Inflammatory macrophage treated with lipopolysaccharide for 1 hour (primary cell): ENCODE results near the gene CLDN16.

Experiments
- DNase-seq, 2 donors: peaks; one replicate each; pipeline ENCODE4 v3.0.0-alpha.2; 2020 to 2022

The CLDN16 gene

DNA sequence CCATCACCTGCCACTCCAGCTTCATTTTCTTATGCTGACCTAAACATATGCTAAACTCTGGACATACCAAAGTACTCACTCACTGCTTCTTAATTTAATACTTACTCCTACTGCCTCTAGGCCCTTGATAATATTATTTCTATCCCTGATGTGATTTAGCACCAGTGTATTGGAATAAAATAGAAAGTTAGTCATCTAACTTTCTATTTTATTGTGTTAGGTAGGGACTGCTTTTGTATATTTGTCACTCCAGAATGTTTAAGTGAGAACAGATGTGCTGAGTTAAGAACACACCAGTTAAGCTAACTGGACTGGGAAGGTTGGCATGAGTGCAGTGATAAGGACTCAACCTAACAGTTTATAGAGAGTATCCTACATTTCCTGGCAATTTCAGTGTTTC is 6.5 kb upstream of the CLDN16 start:
- DNase-seq = no peak

DNA sequence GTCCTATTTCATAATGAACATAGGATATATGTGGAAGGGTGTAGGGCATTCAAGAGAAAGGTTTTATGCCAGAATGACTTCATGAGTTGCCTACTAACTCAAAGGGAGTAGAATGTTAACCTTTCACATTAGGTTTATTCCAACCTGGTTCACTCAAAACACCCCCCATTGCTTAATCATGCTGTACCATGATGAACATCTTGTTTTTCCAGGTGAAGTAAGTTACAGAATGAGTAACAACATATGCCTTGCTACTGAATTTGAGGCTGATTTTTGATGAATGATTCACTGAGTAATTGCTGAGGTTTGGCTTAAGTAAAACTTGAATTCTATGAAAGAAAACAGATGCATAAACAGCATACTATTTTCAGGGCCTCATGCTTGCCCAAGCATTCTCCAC is 5.9 kb upstream of the CLDN16 start:
- no peak for DNase-seq

DNA sequence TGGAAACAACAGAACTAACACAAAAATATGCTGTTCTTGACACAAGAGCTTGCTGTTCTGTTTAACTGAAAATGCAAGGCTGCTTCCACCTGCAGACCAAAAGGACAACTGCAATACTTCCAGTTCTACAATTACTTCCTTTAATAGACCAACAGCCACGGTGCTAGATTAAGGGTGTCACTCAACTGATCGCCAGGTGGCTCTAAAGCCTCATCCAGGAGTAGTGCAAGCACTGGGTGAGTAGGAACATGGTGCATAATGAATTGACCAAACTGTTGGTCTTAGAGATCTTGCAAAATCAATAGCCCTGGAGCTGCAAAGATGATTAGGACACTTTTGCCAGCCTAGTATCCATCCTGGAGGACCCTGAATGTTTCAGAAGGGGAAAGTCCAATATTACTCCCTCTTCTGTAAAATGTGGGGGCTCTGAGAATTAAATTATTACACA is 3.6 kb upstream of the CLDN16 start:
- DNase-seq = peak; percentile 50 to 60

DNA sequence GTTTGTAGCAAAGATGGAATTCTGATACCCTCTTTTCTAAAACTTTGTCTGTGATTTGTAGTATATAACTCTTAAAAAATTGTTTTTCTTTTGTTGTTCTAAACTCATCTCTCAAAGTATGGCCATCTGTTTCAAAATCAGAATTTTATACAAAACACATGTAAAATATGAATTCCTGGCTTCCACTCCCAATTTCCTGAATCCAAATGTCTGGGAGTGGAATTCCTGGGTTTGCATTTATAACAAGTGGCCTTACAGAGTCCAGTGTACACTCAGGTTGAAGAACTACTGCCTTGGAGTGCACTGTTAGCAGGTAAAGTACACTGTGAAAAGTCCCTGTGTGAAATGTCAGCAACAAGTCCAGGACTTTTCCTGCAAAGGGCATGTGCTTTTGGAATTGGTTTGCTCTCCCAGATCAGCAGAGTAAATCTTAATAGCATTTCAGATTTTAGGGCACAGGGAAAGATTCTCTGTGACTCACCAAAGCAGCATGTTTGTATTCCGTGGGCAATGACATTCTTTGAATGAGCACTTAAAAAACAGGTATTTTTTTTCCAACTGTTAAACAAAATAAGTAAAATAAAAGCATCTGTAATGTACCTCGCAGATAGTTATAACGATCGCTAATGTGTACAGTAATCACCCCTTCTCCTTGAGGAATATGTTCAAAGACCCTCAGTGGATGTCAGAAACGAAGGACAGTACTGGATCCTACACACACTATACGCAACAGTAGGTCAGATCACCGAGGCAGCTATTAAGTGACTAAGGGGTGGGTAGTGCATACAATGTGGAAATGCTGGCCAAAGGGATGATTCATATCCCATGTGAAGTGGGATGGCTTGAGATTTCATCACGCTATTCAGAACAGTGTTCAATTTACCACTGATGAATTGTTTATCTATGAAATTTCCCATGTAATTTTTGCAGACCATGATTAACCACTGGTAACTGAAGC is 2.0 kb upstream of the CLDN16 start:
- DNase-seq = peak; percentile 55 to 90

DNA sequence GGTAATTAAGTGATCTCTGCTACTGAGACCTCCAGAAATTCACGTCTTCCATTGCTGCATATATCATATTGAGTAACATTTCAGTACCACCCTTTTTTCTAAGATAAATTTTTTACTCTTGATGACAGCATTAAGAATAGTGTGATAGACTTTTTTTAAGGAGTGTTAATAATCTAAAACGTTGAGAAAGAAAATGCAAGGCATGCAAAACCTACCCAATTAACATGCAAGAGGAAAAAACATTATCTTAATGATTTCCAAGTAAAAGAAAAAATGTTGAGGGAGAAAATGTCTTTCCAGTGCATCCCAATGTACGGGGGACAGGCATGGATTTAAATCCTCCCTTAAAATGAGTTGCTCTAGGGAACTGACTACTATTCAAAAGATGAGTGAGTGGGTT is 740 bp downstream of the CLDN16 start:
- no peak for DNase-seq

DNA sequence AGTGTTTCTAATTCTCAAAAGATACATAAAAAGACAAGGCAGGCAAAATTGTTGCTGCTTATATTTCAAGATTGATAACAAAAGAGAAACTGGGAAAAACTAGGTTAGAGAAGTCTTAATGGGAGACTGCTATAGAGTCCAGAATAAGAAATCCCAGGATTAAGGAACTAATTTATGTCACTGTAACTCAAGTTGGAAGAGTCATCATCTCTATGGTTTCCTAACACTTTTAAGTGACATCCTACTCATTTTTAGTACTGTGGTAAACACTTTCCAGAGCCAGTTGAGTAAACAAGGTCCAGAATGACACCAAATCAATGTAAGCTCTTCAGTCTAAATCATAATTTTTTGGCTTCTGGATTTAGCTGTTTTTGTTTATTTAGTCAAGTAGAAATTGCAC is 8.0 kb downstream of the CLDN16 start:
- DNase-seq = peak; percentile 68 to 91

DNA sequence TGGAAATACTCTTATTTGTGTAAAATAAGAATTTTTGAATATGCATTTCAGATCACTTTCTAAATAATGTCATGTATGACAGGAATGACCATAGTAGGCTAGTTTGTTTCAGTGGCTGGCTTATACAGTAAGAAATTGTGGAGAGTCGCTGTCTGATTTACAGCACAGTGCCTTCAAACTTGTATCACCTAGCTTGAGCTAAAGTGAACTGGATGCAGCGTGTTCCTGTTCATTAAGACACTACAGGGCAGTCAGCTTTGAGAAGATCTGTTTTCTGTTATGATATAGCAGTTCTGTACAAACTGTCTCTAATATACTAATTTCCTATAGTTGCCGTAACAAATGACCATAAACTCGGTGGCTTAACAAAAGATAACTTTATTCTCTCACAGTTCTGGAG is 9.9 kb downstream of the CLDN16 start:
- DNase-seq = no peak

DNA sequence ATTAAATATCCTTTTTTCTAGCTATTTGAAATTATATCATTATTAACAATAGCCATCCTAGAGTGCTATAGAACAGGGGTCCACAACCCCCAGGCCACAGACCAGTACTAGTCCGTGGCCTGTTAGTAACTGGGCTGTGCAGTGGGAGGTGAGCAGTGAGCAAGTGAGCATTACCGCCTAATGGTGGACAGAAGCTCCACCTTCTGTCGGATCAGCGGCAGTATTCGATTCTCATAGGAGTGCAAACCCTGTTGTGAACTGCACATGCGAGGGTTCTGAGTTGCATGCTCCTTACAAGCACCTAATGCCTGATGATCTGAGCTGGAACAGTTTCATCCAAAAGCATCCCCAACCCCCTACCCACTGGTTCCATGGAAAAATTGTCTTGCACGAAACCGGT is 11.7 kb downstream of the CLDN16 start:
- no peak for DNase-seq

DNA sequence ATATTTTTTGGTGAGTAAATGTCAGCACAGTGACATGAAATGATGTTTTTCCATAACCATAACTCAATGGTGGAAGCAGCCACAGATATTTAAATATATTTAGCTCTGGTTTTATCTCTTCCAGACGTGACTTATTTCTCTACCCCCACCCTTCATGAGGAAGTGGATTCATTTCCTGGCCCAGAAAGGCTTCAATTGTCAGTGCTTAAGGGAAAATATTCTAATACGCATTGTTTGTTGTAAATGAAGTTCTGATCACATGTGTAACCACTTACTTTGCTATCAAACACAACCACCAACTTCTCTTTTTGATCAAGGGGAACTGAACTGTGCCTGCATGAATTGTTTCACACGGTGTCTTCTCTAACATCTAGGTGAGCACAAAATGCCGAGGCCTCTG is 14.0 kb downstream of the CLDN16 start:
- no peak for DNase-seq

DNA sequence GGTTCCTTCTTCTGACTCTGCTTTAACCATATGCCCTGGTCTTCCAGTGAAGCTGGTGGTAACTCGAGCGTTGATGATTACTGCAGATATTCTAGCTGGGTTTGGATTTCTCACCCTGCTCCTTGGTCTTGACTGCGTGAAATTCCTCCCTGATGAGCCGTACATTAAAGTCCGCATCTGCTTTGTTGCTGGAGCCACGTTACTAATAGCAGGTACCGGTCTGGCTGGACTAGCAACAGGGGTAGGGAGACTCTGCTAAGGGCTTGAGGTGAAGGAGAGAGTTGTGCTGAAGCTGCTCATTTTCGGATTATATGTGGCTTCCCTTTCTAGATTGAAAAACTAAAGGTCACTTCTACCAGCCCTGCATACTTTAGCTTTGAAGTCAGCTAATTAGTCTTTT is 16.8 kb downstream of the CLDN16 start:
- DNase-seq = no peak

DNA sequence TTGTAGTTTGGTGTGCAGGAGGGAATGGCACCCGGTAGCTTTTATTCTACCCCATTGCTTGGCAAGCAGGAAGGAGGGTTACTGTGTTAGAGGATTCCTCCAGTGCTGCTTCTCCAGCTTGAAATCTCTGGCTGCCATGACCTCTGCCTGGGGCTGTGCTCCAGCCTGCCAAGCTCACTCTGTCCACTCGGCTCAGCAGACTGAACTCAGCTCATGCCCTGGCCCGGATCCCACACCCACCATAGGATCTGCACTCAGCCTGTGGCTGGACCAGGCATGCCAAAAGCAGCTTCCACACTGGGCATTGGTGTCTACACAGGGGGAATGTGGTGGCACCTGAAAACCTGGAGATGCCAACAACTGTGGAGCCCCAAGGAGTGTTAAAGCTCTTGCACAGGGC is 26.3 kb downstream of the CLDN16 start:
- DNase-seq = no peak

DNA sequence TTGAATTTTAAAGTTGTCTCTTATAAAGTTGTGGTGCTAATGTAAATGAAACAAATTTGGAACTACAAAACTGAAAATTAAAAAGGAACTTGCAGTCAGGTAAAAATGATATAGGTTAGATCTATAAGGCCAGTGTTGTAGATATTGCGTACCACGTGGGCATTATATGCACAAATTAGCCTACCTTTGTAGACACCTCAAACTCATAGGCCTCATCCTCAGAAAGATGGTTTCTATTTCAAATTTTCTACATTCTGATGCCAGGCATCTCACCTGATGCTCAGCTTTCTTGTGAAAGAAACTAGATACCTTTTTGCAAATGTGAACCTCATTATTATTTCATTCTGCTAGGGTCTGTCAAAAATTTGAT is 36.1 kb downstream of the CLDN16 start:
- DNase-seq = no peak

DNA sequence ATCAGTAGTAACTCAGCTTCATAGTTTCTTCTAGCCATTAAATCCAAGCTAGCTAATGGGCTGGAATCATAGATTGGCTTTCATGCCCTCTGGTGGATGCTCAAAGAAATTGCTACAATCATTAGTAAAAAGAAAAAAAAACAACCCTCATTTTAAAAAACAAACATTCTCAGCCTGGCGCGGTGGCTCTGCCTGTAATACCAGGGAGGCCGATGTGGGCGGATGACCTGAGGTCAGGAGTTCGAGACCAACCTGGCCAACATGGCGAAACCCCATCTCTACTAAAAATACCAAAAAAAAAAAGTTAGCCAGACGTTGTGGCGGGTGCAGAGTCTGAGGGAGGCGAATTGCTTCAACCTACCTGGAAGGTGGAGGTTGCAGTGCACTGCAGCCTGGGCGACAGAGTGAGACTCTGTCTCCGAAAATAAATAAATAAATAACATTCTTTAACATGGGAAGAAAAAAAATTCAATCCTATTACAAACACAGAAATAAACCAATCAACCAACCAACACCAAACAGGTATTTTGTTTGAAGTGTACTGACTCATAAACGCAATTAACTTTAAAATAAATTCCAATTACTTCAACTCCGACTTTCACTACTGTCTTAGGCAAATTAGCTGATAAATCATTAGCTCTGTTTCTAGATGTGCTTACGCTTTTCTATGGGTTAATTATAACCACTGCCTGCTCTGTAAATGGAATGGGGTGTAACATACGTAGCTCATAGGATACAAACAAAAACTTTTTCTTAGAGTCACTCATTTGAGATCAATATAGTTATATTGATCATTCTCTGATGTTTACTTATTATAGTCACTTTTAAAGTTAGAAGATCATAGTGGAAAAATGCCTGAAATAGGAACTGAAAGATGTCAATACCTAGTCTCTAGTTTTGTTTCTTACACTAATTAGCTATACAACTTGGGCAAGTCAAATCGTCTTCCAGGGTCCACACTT is 36.8 kb downstream of the CLDN16 start:
- DNase-seq = peak; percentile 48 to 59

DNA sequence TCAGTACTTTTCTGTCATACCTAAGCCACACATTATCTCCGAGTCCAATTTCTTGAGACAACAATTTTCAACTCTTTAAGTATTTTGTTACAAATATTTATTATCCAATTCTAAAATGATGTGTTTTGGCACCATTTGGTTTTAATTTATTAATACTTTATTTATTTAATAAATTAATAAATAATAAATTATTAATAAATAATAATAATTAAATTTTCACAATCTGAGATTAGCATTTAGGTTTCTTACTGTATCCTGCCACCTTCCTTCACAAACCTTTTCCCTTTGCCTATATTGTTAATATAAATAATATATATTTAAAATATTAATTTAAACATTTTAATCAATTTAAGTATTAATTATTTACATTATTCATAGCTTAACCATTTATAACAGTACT is 37.9 kb downstream of the CLDN16 start:
- no peak for DNase-seq

DNA sequence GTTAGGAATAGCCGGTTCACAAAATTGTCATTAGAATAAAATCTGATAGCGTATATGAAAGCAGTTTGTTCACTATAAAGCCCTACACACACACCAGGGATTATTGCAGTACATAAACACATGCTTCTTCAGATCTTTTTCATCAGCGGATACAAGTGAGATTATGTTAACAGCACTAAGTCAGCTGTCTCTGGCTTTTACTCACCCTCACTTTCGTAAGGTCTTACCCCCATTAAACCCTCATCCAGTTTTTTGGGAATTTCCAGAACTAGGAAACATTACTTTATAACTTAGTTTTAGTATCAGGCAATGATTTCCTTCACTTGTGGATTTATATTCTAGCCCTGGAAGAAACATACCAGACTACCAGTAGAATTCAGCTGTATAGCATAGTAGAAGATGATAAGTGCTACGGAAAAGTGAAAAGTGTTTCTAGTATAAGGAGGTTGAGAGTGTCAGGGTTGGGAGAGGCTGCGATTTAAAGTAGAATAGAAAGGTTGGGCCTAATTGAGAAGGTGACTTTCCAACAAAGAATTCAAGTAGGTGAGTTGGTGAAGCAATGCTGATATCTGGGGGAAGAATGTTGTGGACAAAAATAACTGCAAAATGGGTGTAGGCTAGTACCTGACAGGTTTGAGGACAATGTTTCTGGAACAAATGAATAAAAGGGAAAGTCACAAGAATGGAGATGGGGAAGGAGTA is 39.0 kb downstream of the CLDN16 start:
- DNase-seq = peak; percentile 25 to 30

DNA sequence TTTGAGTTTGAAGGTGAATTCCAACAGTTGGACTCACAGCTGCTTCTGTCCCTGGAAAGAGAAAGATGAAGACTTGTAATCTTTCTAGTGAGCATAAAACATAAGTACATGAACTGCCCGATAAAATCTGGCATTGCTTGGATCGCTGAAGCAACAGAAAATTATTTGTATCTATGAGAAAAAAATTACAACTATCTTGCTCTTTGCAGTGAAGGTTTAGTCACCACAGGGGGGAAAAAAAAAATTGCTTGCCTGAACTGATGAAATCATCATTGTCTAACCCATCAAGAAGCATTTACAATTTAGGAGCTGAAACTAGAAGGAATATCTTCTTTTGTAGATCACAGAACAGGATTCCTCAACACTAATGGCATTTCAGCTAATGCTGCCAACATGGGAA is 41.7 kb downstream of the CLDN16 start:
- DNase-seq = no peak

DNA sequence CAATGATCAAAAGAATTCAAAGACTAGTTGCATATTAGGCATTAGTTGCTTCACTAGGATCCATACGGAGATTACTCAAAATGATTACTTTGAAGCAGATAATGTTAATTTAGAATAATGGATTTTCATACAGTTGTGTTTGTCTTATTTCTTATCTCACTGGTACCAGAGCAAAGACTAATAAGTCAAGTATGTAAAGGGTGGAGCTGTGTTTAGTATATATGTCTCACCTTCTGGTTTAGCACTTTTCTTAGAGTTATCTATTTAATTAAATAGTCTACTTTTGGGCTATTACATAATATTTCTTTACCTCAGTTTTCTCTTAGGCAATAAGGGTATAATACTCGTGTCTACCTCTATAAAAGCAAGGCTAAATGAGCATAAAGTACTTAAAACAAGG is 42.9 kb downstream of the CLDN16 start:
- no peak for DNase-seq

DNA sequence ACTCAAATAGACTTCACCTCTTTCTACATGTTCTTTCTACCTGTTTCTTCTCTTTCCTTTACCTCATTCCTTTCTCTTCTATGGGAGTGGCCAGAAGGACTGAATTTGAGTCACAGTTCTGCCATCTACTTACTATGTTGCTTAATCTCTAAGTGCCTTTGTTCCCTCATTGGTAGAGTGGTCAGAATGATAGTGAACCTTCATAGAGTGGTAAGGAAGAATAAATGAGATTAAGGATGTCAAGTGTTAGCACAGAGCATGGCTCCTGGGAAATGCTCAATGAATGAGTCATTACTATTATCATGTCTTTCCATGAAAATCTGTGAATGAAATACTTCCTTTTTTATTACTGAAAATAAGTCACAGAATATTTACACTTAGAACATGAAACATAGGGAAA is 44.3 kb downstream of the CLDN16 start:
- DNase-seq = peak in 1 of 2 donors; percentile 10

DNA sequence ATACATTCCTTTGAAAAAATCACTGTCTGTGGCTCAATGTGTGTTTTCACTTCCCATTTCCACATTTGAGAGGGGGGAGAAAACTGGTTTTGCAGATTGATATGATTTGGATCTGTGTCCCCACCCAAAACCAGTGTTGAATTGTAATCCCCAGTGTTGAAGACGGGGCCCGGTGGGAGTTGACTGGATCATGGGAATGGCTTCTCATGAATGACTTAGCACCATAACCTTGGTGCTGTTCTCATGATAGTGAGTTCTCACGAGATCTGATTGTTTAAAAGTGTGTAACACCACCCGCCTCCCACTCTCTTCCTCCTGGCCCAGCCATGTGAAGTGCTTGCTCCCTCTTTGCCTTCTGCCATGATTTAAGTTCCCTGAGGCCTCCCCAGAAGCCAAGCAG is 45.7 kb downstream of the CLDN16 start:
- DNase-seq = no peak

DNA sequence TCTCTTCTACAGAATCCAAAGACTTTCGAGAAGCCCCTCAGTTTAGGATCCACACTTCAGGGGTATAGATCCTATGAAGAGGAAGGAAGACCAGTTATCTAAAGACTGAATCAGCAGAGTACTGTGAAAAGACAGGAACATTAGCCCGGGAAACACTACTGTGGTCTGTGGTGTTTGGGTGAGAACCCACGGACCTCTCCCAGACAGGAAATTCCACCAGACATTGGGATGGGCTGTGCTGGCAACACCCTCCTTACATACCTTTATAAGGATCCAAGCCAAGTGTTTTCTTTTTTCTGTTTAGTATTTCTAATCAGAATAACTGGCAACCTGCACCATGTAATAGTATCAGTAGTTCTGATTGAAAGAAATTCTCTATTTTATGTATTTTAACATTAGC is 47.7 kb downstream of the CLDN16 start:
- no peak for DNase-seq

DNA sequence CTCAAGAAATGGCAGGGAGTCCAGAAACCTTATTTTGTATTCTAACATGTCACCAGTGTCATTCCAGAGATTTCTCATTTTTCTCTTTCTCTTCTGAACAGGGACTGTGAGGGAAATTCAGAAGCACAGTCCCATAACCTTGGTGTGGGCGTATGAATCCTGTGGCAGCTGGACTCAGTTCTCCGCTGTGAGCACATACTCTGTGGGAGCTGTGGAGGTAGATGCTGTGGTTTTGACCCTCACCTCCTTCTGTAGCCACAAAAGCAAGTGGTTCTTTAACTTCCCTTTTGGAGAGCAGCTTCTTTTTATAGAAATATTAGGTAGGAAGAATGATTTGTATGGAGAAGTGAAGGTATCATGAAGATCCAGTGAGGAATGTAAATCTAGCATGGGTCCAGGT is 48.4 kb downstream of the CLDN16 start:
- DNase-seq = peak; percentile 6 to 66

DNA sequence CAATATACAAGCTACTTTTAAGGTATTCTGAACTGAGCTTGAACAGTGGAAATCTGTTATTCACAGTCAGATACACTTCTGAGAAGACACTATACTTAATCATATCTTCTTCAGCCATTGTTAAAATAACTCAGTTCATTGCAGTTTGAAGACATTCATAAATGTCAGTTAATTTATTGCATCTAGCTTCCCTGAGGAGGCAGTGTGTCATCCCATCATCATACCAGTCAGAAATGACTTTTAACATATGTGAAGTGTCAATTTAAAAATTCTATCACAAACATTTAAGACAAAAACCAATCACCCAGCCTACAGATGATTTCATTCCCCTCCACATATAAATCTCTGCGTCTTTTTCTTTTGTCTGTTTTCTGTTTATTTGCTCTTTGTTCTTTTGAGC is 54.3 kb downstream of the CLDN16 start:
- DNase-seq = no peak

DNA sequence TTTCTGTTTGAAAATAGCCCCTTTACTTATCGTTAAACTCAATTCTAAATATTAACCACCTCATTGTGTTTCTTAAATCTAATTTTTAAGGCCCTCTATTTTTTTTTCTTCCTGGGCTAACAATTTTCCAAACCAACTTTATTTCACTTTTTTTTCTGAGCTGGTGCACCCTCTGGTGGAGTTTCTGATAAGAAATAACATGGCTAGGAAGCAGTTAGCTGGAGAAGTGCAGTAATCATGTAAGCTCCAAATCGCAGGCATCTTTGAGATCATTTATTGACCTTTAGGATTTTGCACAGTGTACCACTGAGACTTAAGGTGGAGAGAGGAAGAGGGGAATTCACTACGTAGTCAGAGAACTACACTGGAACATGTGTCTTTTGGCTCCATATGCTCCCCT is 55.3 kb downstream of the CLDN16 start:
- DNase-seq = no peak
